ENCODE data around the gene ANK2.

DNA sequence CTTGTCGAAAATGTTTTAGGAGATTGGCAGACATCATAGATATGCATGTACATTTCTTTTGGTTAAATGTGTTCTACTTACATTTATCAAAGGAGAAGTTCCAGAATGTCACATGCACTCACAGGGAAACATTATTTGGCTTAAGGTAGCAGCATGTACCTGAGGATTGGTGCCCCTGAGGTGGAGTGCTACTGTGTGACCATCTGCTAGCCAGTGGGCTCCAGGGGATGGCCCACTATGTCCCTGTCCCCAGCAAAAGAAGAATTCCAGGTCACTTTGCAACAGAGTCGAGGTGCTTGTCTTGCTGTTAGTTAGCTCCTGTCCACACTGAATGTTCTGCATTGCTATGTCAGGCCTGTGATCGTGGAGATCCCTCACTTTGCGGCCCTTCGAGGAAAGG is 283.2 kb downstream of the ANK2 start:
- TF ChIP-seq EZH2 (IDR thresholded peaks at IDR 0.05; ENCODE audit: insufficient read depth, poor library complexity, severe bottlenecking) (no peak), EZH2phosphoT487 (IDR thresholded peaks at IDR 0.05; ENCODE audit: insufficient read depth, low read depth) (no peak)

All from GM23248 (cell line).